AG10803 (cell line): ENCODE data around the gene CEP128.
A peak's percentile ranks its signal among the peaks of the same experiment; 100 is the strongest.

ENCODE experiments used
- DNase-seq: peaks from one replicate; pipeline ENCODE4 v3.0.0; 2010; ENCODE audit warnings: low read depth
- H3K4me3 ChIP-seq: 2 replicates; pipeline ENCODE4 v1.5.1; 2011; ENCODE audit warnings: mild to moderate bottlenecking, low read length, control low read depth
- CTCF ChIP-seq: conservative IDR thresholded peaks from 2 replicates; pipeline ENCODE4 v1.5.1; 2011; ENCODE audit warnings: mild to moderate bottlenecking, low read length, control low read depth, inconsistent platforms

Gene CEP128

GRCh38 chr14:80698974-80699373 is 242.6 kb downstream of the CEP128 start:
- no peak overlapping the region for H3K4me3 ChIP-seq
- no peak for TF ChIP-seq CTCF
- no peak for DNase-seq

DNA sequence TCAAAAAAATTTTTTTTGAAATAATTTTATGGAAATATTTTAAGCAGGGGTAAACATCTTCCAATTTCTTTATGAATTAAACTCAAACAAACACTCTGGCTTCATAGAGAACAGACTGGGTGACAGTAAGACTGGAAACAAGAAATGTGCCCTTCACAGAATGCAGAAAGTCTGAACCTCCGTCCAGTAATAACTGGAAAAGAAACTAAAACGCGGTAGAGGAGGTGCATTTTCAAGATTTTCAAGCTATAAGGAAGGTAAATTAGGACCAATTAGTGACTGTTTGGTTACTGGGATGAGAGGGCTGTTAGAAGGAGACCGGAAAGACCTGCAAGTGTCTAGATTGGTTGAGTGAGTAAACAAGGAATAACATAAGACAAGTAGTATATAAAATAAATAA is 245.7 kb downstream of the CEP128 start:
- DNase-seq, result no peak
- H3K4me3 ChIP-seq, result no peak overlapping the region
- no peak for TF ChIP-seq CTCF

GRCh38 chr14:80692903-80693302 is 248.6 kb downstream of the CEP128 start:
- no peak for TF ChIP-seq CTCF
- no peak overlapping the region for H3K4me3 ChIP-seq
- DNase-seq, result no peak

GRCh38 chr14:80681651-80682050 is 259.9 kb downstream of the CEP128 start:
- TF ChIP-seq CTCF, result no peak
- H3K4me3 ChIP-seq, result no peak overlapping the region
- no peak for DNase-seq

GRCh38 chr14:80679273-80679672 is 262.3 kb downstream of the CEP128 start:
- no peak for TF ChIP-seq CTCF
- H3K4me3 ChIP-seq, result no peak overlapping the region
- DNase-seq, result no peak

- DNase-seq, result no peak
These were observed 263.1 kb downstream of the CEP128 start for GRCh38 chr14:80678436-80678835.

GRCh38 chr14:80669426-80669825 is 272.1 kb downstream of the CEP128 start:
- DNase-seq, result peak; percentile 26
- no peak for TF ChIP-seq CTCF
- H3K4me3 ChIP-seq, result no peak overlapping the region

More at GRCh38 chr14:80678436-80678835, 263.1 kb downstream of the CEP128 start:
- no peak for TF ChIP-seq CTCF
- H3K4me3 ChIP-seq, result no peak overlapping the region
